NCI-H187 (cell line): Measurements from ENCODE around the gene FEZF1.
"Not testable (repeated sequence)": the region's sequence is repeated elsewhere in the genome, so short reads cannot be mapped to it uniquely, and the experiment has no call there.

Experiments
- DNase-seq, 2 experiments: peaks; one replicate each; lab custom pipeline; 2025; lab: John Stamatoyannopoulos, UW

FEZF1 gene

DNA sequence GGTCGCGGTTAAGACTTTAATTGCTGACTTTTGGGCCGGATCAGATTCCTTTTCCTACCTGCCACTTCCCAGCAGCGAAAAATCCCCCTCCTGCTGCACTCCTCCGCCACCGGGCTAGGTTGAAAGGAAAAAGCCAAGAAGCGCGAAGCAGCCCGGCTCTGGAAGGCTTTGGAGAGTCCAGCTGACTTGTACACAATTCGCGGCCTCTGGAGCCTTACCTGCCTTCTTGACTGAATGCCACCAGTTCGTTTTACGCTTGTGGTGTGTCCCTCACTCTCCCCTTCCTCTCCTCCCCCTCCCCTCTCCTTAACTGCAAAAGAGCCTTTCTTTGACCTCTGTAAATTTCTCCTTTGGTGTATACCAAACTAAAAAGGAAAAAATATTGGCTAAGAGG, 2.7 kb upstream of the FEZF1 start:
- DNase-seq: no peak

DNA sequence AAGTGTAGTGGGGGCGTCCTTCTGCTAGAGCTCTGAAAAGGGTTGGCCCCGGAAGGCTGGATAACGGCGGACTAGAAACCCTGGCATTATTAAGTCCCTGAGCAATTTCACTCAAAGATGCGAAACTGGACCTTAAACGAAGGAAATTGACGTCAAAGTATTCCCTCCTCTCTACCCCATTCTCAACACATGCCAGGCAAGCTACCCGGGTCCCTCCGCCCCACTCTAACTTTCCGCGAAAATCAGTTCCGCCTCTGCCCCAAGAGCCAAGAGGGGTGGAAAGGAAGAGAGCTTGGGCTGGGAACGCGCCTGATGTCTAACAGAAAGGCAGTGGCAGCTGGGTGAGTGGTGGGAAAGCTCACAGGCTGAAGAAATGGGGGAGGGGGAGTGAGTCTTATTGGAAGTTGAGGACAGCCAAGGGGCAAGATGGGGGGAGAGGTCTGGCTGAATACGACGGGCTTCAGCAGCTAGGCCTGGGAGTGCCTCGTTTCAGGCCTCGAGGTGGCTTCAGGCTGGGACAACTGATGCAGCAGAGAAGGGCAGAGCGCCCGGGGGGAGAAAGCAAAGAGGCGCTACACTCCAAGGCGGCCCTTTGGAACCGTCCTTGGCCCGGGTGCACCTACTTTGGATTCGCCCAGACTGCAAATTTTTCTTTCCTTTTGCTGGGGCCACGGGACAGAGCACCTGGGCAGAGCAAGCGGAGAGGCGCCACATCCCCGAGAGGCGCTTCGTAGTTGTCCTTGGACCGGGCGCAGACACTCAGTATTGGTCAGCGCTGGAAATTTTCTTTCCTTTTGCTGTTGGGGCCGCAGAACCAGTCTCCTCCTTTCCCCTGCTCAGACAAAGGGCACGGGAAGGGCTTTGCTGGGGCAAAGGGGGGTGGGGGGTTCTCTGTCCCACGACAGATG, 2.0 kb upstream of the FEZF1 start:
- no peak for DNase-seq

DNA sequence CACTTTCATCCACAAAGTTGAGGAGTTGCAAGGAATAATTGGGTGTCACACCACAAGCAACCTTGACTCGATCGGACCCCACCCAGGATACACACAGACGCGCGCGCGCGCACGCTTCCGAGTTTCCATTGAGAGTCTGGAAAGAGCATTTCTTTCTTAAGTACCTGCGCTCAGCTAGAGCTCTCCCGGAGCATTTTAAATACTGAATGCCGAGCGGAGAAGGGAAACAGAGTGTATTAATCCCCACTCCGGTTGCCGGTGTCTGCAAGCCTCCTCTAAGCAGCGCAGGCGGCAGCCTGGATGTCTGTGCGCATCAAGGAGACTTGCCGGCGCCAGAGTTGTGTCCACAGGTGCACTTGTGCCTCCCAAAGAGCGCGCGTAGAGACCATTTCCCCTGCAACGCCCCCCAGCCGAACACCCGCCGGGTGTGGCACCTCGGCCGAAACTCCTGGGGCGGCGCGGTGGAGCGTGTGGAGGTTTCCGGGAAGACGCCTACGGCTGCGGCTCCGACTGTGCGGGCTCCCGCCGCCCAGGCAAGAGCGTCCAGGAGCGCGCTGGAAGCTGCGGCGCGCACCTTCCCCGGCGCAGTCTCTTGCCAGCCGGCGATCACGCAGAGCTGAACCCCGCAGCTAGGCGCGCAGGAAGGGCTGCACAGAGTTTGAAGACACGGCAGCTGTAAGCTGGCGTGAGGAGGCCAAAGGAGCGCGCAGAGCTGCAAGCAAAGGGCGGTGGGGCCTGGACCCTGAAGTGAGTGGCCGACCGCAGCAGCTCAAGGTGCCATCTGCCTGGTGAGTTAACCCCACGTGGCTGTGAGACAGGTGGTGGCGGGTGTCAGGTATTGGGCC, 1.1 kb upstream of the FEZF1 start:
- peak; percentile 49 to 63 for DNase-seq

DNA sequence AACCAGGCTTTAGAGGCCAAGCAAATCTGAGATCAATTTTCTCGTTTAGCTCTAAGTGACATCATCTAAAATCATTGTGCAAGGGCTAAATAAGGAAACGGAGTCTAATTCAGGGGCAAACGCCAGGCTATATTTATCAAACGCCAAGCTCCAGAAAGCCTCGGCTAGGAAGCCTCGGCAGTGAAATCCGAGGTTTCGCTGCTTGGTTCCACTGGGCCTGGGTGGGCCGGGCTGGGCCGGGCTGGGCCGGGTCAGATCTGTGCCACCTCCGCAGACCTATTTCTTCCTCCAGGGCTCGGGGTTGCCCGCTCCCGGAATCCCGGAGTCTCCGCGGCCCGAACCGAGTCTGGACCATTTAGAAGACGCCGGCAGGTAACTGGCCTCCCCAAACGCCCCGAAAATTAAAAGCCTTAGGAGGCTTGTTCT, 459 bp upstream of the FEZF1 start:
- DNase-seq: peak in 1 of 2 experiments; percentile 49

DNA sequence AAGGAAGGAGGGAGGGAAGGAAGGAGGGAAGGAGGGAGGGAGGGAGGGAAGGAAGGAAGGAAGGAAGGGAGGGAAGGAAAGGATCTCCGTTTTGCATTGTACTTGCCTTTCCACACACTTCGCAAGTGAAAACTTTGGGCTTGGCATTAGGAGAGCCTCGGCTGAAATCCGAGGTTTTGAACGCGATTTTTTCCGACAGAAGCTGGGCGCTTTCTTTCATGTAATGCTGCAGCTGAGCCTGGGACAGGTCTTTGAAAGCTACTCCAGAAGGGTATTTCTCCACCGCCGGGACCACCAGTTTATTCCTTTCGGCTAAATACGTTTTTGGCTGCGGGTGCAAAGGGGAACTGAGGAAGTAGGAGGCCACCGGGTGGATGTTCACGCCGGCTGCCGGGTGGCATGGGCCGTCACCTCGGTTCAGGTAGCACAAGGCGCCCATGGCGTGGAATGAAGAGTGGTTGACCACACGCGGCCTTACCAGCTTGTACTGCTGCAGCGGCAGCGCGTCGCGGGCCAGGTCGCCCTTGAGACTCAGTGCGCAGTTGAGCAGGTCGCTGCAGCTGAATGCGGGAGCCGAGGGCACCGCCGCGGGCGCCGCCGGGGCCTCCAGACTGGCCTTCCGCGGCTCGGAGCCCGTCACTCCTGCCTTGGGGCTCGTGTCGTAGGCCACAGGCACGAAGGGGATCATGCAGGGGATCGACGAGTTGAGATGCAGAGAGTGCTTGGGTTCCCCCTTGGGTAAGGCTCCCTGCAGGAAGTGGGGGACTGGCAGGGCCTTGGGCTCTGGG, 825 bp downstream of the FEZF1 start:
- DNase-seq: no peak

DNA sequence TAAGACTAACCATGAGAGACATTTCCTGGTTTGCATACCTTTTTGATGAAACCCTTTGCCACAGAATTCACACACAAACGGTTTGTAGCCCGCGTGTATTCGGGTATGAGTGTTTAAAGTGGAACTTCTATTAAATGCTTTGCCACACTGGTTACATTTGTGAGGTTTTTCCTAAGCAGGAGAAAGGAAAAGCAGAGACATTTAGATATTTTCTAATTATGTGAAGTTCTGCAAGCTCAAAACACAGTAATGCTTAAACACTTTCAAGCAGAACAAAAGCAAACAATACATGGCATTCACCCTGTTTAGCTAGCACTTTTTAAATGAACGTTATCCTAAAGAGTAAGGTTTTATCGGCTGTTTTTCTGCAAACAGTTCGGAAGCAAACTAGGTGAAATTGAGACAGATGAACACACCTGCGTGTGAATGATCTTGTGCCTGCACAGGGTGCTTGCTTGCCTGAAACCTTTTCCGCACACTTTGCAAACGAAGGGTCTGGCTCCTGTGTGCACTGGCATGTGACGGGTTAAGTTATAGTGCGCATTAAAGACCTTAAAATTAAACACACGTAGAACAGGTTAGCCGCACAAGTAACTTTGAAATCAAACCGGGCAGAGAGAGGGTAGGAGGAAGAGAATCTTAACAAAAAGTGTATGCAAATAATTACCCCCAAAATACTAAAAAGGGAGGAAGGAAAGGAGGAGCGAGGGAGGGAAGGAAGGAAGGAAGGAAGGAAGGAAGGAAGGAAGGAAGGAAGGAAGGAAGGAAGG, 1.6 kb downstream of the FEZF1 start:
- no peak for DNase-seq

DNA sequence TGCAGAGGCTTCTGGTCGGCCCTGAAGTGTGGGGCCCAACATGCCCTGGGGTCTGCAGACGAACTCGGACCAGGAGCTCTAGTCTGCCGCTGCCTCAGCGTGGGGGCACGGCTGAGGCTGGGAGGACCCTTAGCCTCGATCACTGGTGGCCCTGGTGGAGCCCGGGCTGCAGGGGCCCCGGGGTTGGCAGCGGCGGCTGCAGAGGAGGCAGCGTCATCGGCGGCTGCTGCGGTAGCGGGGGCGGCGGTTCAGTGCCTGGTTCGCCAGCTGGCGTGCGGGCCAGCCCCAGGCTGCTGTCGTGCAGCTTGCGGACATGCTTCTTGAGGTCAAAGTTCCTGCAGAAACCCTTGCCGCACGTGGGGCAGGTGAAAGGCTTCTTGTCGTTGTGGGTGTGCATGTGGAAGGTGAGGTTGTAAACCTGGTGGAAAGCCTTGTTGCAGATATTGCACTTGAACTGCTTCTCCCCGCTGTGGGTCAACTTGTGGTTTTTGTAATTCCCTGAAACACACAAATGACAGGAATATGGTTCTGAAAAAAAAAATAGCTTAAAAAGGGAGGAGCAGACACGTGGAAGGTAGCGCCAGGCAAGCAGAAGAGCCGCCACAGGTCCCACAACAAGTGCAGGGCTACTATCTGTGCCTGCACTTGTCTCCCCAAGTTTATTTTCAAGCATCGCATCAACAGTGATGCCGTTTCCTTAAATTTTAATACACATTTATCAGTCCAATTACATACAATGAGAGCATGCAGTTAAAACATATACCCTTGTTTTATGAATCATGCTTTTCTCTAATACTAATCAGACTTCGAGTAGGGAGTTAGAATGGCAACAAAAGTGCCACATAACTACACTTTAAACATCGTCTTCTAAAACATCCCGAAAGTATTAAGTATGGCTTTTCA, 2.4 kb downstream of the FEZF1 start:
- DNase-seq: no peak

DNA sequence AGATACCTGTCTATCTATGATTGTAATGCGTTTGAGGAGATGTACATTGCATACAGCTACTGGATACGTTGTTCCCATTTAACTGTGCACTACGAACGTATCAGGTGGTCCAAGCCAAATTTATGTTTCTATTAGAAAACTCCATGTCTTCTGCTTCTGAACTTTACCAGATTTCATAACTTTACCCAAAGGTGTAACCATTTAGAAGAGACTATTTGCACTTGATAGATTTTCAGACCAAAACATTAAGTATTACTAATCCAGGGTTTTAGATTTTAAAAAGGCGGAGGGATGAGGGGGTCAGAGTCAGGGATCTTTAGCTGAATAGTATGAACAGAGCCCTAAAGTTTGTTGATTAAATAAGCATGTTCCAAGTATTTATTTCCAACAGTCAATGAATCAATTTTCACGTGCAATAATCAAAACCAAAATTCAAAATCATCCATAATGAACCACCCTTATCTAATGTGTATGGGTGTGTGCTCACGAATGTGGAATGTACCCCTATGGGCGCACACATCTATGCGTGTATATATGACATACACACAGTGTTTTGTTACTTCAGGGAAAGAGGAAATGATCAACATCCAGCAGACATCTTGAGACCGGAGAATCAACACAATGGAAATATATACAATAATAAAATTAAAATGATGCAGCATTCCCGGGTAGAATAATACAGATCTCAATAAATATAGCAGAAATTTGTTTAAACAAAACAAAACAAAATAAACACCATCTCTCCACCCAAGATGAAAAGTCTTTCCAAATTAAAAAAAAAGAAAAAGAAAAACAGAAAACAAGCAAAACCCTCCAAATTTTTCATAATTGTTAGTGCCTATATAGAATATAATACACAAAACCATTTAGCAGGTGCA, 3.4 kb downstream of the FEZF1 start:
- DNase-seq: no peak

DNA sequence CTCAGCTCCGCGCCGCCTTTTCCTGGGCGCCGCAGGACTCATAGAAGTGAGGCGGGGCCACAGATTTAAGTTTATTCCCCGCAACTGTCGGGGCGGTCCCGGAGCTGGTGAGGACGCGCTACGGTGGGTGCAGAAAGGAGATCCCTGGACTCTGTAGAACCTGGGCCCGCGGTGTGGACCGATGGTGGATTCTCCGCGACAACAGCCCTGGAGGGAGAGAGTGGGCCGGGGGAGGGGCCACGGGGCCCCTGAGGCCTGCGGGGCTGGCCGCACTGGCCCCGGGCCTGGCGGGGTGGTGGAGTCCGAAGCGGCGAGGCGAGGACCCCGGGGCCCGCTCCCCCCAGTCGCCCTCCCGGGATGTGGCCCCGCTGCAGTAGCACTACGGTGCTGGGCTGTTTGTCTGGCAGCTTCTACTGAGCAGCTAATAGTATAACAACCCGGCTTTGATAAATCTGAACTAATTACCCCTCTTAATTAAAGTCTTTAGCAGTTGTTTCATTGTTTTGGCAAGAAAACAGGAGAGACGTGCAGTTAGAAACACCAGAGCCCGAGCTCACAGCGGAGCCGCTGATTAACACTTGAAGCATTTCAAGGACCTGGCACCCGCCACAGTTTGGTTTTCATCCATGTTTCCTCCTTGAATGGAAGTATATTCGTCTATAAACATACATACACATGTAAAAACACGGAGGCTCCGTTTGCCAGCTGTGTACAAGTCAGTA, 4.2 kb downstream of the FEZF1 start:
- DNase-seq: no peak

DNA sequence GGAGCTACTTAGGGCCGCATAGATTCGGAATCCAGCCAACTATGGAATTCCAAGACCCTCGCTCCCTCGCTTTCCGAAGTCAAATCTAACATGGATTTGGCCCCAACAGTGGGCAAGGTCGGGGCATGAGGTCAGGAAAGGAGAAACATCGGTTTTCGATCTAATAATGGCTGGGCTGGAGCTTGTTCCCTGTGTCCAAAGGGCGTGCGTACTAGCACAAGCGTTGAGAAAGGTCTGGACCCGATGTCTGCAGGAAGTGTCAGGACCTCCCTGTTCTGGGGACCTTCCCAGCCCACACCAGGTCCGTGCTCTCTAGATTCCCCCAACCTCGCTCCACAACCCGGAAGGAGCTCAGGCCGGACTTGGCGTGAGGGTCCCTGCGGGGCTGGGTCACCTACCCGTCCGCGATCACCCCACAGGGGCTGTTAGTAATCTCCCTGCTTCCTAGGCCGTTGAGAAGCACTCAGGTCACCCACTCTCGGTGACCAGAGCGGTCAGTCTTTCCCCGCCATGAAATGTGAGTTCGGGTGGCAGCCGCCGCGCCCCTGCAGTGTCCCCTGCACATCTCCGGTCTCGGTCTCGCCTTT, 4.8 kb downstream of the FEZF1 start:
- no peak for DNase-seq

DNA sequence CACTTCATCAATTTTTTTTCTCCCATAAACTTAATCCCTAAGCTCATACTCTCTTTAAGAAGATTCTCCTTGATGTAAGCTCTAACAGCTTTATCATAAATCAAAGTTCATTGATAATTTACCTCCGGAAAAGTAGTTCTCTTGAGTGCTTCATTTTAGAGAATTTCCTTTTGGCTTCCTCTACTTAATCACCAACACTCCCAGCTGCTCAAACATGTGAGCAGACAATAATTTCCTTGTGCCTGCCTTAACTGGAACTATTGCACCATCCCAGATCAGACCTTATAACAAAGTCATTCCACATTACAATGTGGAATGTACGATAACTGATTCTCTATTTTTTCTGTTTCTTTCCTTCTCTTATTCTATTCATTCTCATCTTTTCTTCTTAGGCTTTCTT, 5.9 kb downstream of the FEZF1 start:
- DNase-seq: no peak

DNA sequence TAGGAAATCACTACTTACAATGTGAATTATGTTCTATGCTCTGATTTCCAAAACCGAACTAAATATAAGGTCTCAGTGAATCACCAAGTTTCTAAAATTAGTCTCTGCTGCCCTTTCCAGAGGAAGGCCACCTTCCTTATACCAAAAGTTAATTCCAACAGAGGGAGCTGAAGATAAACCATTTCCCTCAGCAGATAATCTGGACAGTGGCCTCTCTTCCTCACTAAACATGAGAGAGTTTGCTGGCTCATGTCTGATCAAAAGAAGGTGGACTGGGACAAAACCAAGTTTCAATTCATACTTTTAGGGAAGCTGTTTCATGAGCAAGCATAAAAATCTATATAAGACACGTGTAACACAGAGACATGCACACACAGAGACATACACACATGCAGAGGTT, 6.4 kb downstream of the FEZF1 start:
- no peak for DNase-seq

DNA sequence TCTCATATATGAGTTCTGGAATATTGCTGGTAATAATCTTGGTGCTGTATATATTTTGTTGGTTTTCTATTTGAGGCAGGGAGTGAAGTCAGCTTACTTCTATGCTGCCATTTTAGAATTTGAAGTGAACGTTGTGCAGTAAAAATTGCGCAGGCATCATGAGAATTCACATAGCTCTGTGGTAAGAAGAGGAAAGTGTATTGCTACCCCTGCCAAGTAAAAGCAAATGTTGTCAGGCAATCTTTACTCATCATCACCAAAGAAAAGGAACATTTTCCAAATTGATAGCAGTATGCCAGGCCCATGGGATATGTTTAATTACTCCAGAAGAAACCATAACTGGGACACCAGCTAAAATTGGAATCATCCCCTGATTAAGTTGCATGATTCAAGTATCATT, 13.4 kb downstream of the FEZF1 start:
- no peak for DNase-seq

DNA sequence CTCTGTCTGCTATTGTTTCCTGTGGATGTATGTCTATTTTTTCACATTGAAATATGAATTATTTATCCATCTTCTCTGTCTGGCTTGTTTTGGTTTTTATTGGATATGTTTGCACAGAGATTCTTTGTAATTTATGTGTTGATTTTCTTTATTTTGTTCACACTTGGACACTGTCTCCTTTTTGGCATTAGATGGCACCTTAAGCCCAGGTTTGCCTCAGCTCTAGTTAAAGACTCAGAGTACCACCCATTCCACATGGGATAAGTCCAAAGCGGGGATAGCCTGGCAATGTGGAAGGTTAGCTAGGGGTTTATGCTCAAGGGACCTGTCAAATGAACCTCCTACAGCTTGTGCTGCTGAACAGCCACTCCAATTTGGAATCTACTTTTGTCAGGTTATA, 14.1 kb downstream of the FEZF1 start:
- DNase-seq: no peak

DNA sequence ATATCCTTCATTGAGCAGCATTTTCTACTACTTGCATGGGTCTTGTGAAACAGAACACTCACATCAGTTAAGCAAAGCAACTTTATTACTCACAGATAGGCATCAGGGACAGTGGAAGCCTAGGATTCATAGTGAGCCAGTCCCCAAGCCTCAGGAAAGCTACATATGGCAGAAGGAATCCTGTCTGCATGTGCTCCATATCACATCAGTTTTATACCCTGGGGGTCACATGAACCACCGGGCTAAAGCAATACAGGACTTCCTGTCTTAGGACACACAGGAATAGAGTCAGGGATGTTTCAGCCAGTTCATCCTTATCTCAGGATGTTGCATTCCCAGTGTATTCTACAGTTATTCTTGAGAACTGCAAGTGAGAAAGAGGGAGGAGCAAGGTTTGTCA, 15.1 kb downstream of the FEZF1 start:
- DNase-seq: no peak

DNA sequence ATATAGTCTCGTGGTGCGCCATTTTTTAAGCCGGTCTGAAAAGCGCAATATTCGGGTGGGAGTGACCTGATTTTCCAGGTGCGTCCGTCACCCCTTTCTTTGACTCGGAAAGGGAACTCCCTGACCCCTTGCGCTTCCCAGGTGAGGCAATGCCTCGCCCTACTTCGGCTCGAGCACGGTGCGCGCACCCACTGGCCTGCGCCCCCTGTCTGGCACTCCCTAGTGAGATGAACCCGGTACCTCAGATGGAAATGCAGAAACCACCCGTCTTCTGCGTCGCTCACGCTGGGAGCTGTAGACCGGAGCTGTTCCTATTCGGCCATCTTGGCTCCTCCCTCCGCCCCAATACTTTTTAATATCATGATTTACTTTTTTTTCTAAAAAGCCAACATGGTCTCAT, 19.9 kb downstream of the FEZF1 start:
- DNase-seq: not testable (repeated sequence)

DNA sequence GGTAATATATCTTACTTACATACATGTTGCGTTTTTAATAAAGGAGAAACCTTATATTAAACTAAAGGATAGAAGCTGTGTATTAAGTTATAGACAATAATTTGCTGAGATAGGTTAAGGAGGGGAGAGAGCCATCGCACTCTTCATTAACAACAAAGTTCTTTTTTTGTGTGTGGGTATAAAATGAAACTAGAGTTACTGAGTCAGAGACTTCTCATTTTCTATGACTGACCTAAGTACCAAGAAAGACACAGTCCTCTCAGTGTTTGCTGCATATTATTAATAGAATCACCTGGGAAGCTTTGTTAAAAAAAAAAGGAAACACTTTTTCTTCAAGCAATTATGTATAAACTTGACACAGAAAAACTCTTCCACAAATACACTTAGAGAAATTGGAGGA, 31.4 kb downstream of the FEZF1 start:
- no peak for DNase-seq

DNA sequence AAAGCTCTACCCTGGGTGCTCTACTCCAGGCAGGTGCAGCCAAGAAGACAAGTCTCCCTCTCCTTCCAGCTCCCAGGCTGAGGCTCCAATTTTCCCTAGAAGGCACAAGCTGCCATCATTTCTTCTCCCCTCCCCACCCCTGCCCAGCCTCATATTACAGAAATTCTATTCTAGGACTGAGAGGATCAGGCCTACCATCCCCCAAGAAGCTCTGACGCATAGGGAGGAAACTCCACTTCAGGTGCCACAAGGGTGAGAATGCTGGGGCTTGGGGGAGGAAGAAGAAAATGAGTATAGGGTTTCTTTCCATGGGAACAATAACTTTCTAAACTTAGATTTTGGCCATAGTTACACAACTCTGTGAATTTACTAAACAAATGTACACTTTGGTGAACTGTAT, 35.3 kb downstream of the FEZF1 start:
- no peak for DNase-seq
